GM13976 (cell line): Measurements from ENCODE around the gene LRRC53.

Experiments
- DNase-seq: peaks from one replicate; pipeline ENCODE4 v3.0.0; 2012; ENCODE audit warnings: low spot score
- CTCF ChIP-seq: IDR thresholded peaks from 2 replicates; pipeline ENCODE4 v1.5.1; 2012; ENCODE audit warnings: borderline replicate concordance, mild to moderate bottlenecking; ENCODE audit not compliant: insufficient read depth; ENCODE audit errors: extremely low read depth, missing control alignments, control extremely low read depth
- in situ Hi-C: fragments of 300-500 bp; cut with MboI; formaldehyde crosslinking; loops from one replicate; pipeline ENCODE4 v1.12.0; 2022; ENCODE audit warnings: low sequenced_read_pairs, mixed read lengths, inconsistent platforms; ENCODE audit not compliant: unreplicated experiment

Gene LRRC53

GRCh38 chr1:74480068-74480467, 32.3 kb downstream of the LRRC53 start:
- in situ Hi-C loops = no loop called here
- no peak for TF ChIP-seq CTCF
- no peak for DNase-seq

- no peak for DNase-seq
- TF ChIP-seq CTCF = no peak
Observed at GRCh38 chr1:74478979-74479378, 33.4 kb downstream of the LRRC53 start.

GRCh38 chr1:74474585-74474984, 37.8 kb downstream of the LRRC53 start:
- in situ Hi-C loops = no loop called here
- no peak for DNase-seq
- TF ChIP-seq CTCF = no peak

More at GRCh38 chr1:74478979-74479378, 33.4 kb downstream of the LRRC53 start:
- in situ Hi-C loops = no loop called here

GRCh38 chr1:74471470-74471869, 40.9 kb downstream of the LRRC53 start:
- in situ Hi-C loops = no loop called here
- no peak for DNase-seq
- no peak for TF ChIP-seq CTCF

- no peak for DNase-seq
- in situ Hi-C loops = no loop called here
- TF ChIP-seq CTCF = no peak
Observed at GRCh38 chr1:74470936-74471335, 41.5 kb downstream of the LRRC53 start.

- TF ChIP-seq CTCF = no peak
- in situ Hi-C loops = no loop called here
- no peak for DNase-seq
Observed at GRCh38 chr1:74470251-74470650, 42.2 kb downstream of the LRRC53 start.
